Glutamatergic neuron (in vitro differentiated cells): Measurements from ENCODE around the gene FRAS1. TPM values are rescaled to one million over a fixed set of nuclear protein-coding genes. Genes with fewer than 3 reads are reported as not detected.

ENCODE experiments used
- DNase-seq: peaks from one replicate; pipeline ENCODE4 v3.0.0; 2022
- H3K27ac Mint-ChIP-seq: one replicate; pipeline ENCODE4 v1.8.0; 2020; ENCODE audit warnings: mild to moderate bottlenecking, mixed read lengths, inconsistent platforms; ENCODE audit not compliant: unreplicated experiment
- H3K27me3 Mint-ChIP-seq: one replicate; pipeline ENCODE4 v1.8.0; 2020; ENCODE audit warnings: mild to moderate bottlenecking, moderate library complexity, mixed read lengths, inconsistent platforms; ENCODE audit not compliant: unreplicated experiment
- H3K36me3 Mint-ChIP-seq: one replicate; pipeline ENCODE4 v1.8.0; 2020; ENCODE audit warnings: mild to moderate bottlenecking, mixed read lengths, inconsistent platforms; ENCODE audit not compliant: unreplicated experiment
- H3K4me1 Mint-ChIP-seq: one replicate; pipeline ENCODE4 v1.8.0; 2020; ENCODE audit warnings: mild to moderate bottlenecking, low read depth, mixed read lengths, inconsistent platforms; ENCODE audit not compliant: unreplicated experiment
- H3K4me3 Mint-ChIP-seq: one replicate; pipeline ENCODE4 v1.8.0; 2020; ENCODE audit warnings: mild to moderate bottlenecking, mixed read lengths, inconsistent platforms; ENCODE audit not compliant: unreplicated experiment
- H3K9me3 Mint-ChIP-seq: one replicate; pipeline ENCODE4 v1.8.0; 2020; ENCODE audit warnings: mild to moderate bottlenecking, moderate library complexity, mixed read lengths, inconsistent platforms; ENCODE audit not compliant: unreplicated experiment
- CTCF ChIP-seq: fragments of 200-600 bp; sonication (generic); IDR thresholded peaks from one replicate; pipeline ENCODE4 v1.5.0; 2021; ENCODE audit not compliant: partially characterized antibody, unreplicated experiment
- total RNA-seq: library from RNA; stranded (reverse); fragmentation: NEBNext Ultra II Directional; extraction: Animal tissue kit (Norgen Biotek cat#: 25700); gene quantifications from one replicate; pipeline ENCODE4 v1.2.1, GENCODE V29; 2021; ENCODE audit not compliant: unreplicated experiment

Gene FRAS1
- total RNA-seq, 1 donor from 2014 or later: 18.7 TPM

GRCh38 chr4:78150543-78150864 is 93.4 kb downstream of the FRAS1 start:
- peaks cover 1% of the 10 kb centered on the region for H3K27me3 Mint-ChIP-seq
- H3K27ac Mint-ChIP-seq: no peak overlapping the region
- H3K4me1 Mint-ChIP-seq: peaks cover 9% of the 10 kb centered on the region
- no peaks in the 10 kb centered on the region for H3K9me3 Mint-ChIP-seq
- H3K36me3 Mint-ChIP-seq: no peaks in the 10 kb centered on the region
- TF ChIP-seq CTCF: no peak
- H3K4me3 Mint-ChIP-seq: no peak overlapping the region
- no peak for DNase-seq

GRCh38 chr4:78152795-78153194 is 95.7 kb downstream of the FRAS1 start:
- no peak overlapping the region for H3K4me3 Mint-ChIP-seq
- no peaks in the 10 kb centered on the region for H3K36me3 Mint-ChIP-seq
- no peaks in the 10 kb centered on the region for H3K9me3 Mint-ChIP-seq
- no peak overlapping the region for H3K27ac Mint-ChIP-seq
- peaks cover 7% of the 10 kb centered on the region for H3K4me1 Mint-ChIP-seq
- DNase-seq: no peak
- peaks cover 1% of the 10 kb centered on the region for H3K27me3 Mint-ChIP-seq
- no peak for TF ChIP-seq CTCF

- Mint-ChIP-seq H3K36me3 (no peaks in the 10 kb centered on the region), H3K4me3 (no peak overlapping the region), H3K4me1 (peaks cover 2% of the 10 kb centered on the region), H3K9me3 (no peaks in the 10 kb centered on the region), H3K27ac (no peak overlapping the region), H3K27me3 (no peaks in the 10 kb centered on the region)
- DNase-seq: no peak
- no peak for TF ChIP-seq CTCF
These were observed 98.0 kb downstream of the FRAS1 start for GRCh38 chr4:78154972-78155590.

- no peaks in the 10 kb centered on the region for H3K9me3 Mint-ChIP-seq
- H3K27ac Mint-ChIP-seq: no peak overlapping the region
- no peaks in the 10 kb centered on the region for H3K27me3 Mint-ChIP-seq
- no peaks in the 10 kb centered on the region for H3K36me3 Mint-ChIP-seq
- peaks cover 2% of the 10 kb centered on the region for H3K4me1 Mint-ChIP-seq
- no peak for TF ChIP-seq CTCF
- DNase-seq: no peak
- no peak overlapping the region for H3K4me3 Mint-ChIP-seq
These were observed 98.5 kb downstream of the FRAS1 start for GRCh38 chr4:78155616-78156105.

- no peak for DNase-seq
- H3K36me3 Mint-ChIP-seq: no peaks in the 10 kb centered on the region
- no peak overlapping the region for H3K4me3 Mint-ChIP-seq
- no peaks in the 10 kb centered on the region for H3K9me3 Mint-ChIP-seq
- no peak for TF ChIP-seq CTCF
- no peaks in the 10 kb centered on the region for H3K27me3 Mint-ChIP-seq
- no peak overlapping the region for H3K27ac Mint-ChIP-seq
- H3K4me1 Mint-ChIP-seq: peaks cover 2% of the 10 kb centered on the region
These were observed 99.4 kb downstream of the FRAS1 start for GRCh38 chr4:78156520-78156919.
